DMS153 treated with DMSO at 0.1 percent for 48 hours (cell line): Measurements from ENCODE around the gene CACNA1G.

Experiments used
- DNase-seq: peaks from one replicate; lab custom pipeline; 2025; ENCODE audit not compliant: unreplicated experiment; lab: John Stamatoyannopoulos, UW

The CACNA1G gene

DNA sequence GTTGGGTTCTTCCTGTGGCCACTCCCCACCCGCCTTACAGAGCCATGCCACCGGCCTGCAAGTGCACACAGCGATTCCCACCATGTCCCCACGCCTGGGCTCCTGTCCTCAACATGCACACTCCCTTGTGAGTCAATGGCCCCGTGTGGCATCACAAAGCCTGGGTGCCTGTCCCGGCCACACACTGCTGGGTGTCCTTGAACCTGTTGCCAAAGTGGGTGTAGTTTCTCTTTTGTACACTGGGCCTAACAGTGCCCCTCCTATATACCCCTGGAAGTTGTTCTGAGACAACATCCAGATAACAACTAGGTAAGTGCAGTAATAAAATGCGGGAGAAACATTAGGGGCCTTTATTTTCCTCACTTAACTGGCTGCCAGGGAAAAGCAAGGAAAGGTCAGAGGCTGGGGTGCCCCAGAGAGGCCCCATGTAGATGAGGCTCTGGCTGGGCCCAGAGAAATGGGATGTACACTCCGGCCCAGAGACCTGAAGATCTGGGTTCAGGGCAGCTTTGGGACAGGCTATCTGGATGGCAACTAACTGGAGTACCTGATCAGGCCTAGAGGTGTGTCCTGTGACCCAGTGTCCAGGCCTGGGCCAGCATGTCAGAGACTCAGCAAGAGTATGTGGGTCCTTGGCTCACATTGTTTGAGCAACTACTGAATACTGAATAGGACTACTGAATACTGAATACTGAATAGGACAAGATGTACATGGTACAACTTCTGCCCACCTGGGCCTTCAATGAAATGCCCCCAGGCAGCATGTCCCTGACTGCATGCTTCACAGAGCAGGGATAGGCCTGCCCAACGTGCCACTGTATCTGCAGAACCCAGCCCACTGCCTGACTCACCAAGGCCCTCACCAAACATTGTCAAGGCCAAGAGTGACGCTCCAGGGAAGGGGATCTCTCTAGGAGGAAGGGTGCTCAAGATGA lies 82.5 kb downstream of the CACNA1G start:
- no peak for DNase-seq

GRCh38 chr17:50645748-50646682 lies 85.5 kb downstream of the CACNA1G start:
- DNase-seq, result no peak

GRCh38 chr17:50647187-50647586 lies 86.7 kb downstream of the CACNA1G start:
- DNase-seq, result no peak

DNA sequence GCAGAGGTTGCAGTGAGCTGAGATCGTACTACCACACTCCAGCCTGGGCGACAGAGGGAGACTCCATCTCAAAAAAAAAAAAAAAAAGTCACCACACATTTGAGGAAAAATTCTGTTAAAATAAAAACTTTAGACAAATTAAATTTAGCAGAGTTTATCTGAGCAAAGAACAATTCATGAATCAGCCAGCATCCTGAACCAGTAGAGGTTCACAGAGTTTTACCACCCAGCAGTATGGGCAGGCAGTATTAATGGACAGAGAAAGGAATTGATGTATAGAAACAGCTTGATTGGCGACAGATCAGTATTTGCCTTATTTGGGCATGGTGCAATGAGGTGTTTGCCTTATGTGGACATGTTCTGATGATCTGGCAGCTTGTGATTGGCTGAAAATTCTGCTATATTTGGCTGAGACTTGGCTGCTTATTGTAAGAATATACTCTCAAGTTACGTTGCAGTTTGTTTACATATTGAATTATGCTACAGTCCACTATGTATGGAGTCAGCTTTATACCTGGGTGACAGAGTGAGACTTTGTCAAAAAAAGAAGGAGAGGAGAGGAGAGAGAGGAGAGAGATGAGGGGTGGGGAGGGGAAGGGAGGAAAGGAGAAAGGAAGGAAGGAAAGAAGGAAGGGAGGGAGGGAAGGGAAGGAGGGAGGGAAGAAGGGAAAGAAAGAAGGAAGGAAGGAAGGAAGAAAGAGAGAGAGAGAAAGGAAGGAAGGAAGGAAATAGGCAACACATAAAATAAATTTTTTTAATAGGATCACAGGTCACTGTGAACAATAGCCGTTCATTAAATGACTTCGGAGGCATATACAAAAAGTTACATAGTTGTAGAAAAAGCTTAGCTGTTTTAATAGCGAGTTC lies 88.8 kb downstream of the CACNA1G start:
- DNase-seq, result no peak

DNA sequence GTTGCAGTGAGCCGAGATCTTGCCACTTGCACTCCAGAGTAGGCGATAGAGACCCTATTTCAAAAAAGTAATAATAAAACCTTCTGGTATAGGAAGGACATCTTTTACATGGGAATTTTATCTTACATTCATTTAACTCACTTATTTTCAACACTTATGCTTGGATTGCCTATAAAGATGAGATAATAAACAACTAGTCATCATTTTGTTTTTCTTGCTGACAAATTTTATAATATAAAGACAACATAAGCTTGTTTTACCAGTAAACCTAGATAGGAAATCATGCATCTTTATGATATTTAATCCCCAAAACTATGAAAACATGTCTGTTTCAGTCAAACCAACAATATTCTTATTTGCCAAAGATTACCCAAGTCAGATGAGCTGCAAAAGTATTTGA lies 91.1 kb downstream of the CACNA1G start:
- no peak for DNase-seq

GRCh38 chr17:50653738-50654137 lies 93.2 kb downstream of the CACNA1G start:
- no peak for DNase-seq

DNA sequence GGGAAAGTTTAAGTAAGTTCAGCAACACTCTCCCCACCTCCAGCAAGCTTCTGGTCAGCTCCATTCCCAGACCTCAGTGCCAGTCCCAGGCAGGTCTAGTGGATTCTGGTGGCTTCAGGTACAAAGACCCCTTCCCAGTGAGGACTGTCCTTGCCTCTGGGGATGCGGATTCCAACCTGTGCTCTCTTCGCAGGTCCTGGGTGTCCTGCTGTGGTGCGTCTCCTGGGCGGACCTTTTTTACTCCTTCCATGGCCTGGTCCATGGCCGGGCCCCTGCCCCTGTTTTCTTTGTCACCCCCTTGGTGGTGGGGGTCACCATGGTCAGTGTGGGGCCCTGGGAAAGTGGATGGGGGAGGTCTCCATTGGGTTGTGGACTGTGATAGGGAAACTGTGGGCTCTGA lies 96.0 kb downstream of the CACNA1G start:
- DNase-seq, result no peak

DNA sequence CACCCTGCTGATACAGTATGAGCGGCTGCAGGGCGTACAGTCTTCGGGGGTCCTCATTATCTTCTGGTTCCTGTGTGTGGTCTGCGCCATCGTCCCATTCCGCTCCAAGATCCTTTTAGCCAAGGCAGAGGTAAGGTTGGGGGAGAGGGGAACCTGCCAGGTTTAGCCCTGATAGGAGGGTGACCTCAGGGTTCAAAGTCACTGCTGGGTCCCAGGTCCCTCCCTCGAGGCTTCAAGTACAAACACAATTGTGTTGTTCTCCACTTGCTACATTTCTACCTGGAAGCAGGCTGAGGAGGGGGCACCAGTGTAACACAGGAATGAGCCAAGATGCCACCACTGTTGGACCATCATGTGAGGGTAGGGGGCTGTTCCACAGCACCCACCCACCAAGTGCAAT lies 96.5 kb downstream of the CACNA1G start:
- DNase-seq, result no peak

GRCh38 chr17:50657627-50658026 lies 97.1 kb downstream of the CACNA1G start:
- DNase-seq, result no peak

DNA sequence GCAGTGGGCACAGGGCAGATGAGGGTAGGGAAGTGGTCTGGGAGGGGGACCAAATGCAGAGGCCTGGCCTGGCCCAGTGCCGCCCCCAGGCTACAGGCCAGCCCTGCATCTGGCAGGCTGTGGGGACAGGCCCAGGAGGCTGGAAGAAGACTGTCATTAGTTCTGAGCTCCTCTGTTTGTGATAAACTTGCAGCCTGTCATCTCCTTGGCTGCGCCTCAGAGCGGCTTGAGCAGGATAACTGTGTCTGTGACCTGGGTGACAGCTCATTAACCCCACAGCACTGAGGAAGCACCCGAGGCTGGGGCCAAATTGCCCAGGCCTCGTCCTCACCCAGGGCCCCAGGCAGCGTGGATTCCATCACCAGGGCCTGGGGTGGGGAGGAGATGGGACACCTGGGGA lies 98.1 kb downstream of the CACNA1G start:
- no peak for DNase-seq

GRCh38 chr17:50659179-50659578 lies 98.7 kb downstream of the CACNA1G start:
- DNase-seq, result no peak

- peak; percentile 26 for DNase-seq
Measured at GRCh38 chr17:50660042-50660886, 99.7 kb downstream of the CACNA1G start.

GRCh38 chr17:50660887-50661345 lies 100.4 kb downstream of the CACNA1G start:
- no peak for DNase-seq

DNA sequence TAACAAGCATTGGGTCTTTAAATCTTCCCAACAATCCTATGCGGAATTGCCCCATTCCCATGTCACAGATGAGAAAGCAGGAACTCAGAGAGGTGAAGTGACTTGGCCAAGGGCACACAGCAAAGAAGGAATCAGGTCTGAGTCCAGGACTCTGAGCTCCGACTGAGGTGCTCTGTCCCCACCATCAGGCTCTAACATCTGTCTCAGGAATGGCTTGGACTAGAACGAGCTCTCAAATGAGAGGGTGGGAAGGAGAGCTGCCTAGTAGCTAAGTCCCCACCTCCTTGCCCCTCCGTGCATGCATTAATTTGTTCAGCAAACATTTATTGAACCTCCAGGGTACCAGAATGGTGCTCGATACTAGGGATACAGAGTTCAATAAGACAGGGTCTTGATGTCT lies 100.8 kb downstream of the CACNA1G start:
- no peak for DNase-seq

DNA sequence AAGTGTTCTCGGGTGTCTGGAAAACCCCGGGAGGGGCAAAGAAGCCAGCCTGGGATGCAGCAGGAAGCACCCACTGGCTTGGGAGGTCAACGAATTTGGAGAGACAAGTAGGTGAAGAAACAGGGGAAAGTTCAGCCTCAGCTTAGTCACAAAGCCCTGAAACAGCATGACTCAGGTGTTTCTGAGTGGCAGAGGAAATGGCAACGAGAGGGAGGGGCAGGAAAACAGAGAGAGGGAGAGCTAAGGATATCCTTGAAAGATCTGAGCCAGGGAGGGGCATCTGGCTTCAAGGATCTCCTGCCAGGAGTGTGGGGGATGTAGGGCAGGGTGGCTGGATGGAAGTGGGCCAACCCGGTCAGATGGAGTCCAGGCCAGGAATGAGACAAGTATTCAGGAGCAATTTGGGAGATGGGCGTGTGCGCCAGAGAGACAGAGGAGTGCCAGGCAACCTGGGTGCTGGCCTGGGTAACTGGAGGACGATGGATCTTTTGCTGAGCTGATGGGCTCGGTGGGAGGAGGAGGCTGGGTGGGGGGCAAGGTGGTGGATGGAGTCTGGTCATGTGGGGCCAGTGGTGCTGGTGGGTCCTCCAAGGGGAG lies 101.4 kb downstream of the CACNA1G start:
- DNase-seq, result peak; percentile 33

GRCh38 chr17:50662632-50663225 lies 102.2 kb downstream of the CACNA1G start:
- no peak for DNase-seq

- DNase-seq, result no peak
Measured at GRCh38 chr17:50663812-50664374, 103.4 kb downstream of the CACNA1G start.

DNA sequence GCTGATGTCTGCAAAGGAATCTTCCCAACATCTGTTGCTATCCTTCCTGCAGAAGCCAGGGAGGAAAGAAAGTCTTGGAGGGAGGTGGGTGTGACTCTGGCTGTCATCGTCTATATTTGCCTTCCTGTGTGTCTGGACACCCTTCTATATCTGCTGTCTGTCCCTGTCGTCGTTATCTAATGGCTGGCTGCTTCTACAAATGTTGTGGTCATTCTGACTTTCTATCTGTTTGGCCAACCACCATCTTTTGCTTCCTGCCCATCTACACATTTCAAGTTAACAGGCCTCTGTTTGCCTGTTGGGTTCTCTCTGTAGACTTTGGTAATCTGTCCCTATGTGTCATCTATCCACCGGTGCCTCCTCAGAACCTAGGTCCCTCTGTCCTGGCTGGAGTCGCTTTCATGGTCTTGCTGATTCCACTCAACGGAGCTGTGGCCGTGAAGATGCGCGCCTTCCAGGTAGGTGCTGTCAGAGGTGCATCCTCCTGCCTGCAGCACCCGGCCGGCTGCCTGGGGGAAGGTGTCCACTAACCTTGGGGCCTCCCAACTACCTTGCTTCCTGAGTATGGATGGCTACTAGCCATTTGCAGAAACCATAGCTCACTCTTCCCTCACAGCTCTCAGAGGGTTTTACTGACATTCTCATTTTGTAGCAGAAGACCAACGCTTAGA lies 104.4 kb downstream of the CACNA1G start:
- no peak for DNase-seq
